HG02759 (cell line): ENCODE results near the gene PDZK1IP1.
"Not testable (repeated sequence)": the region's sequence is repeated elsewhere in the genome, so short reads cannot be mapped to it uniquely, and the experiment has no call there.

Experiments used
- ATAC-seq: cut with Tn5 transposase; IDR thresholded peaks from one replicate; pipeline ENCODE4 v1.9.1; 2021; ENCODE audit warnings: mild to moderate bottlenecking, moderate library complexity; ENCODE audit not compliant: unreplicated experiment

Gene PDZK1IP1

DNA sequence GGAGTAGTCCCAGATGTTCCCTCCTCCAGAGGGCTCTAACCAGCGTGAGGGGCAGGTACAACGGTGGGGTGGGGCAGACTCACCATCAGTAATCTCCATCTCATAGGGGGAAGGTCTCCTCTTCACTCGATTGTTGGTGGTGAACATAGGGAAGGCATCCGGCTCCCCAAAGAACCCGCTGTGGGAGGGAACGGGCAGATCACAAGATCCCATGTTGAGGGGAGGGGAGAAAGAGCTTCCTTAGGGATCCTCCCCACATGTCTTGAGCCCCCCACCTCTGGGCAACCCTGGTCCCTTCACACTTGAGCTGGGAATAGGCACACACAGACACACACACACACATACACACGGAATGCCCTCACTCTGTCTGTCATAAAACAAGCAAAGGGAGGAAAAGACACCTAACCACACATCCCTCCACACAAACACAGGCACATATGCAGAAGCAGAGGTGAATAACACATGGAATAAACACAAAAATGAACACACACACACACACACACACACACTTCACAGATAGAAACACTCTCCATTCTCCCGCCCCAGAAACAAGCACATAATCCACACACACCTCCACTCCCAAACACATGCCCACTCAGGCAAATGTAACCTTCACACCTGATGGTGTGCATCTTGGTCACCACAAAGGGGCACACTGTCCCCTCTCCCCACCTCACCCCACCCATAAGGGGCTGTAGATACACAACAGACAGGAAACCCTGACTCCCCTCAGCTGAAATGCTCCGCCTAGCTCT, 34.3 kb upstream of the PDZK1IP1 start:
- no peak for ATAC-seq

DNA sequence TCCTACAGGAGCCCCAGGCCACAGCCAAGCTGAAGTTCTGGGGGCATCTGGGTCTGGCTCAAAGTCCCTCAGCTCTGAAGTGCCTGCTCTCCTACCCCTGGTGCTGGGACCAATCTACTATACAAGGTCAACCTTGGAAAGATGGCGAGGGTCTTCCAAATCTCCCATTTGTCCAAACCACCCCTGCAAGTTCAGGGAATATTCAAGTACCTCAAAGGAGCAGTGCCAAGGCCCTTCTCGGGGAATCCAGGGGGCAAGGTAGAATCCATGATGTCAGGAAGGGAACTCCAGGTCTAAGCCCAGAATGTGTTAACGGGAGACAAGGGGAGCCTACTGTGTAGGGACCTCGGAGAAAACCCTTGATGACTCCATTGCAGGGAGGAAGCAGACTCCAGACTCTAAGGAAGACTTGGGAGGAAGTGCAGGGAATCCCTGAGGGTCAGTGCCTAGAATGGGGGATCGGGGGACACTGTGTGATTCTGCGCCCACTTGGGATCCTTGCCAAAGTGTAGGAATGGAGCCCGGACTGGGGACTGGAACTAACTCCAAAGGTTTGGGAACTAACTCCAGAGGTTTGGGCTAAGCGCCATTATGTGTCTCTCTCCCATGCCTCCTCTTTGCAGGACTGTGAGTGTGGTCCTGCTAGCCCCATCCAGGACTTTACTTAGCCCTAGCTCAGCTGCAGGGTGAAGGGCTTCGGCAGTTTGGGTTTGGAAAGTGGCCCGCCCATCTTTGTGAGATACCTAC, 33.5 kb upstream of the PDZK1IP1 start:
- ATAC-seq = no peak

DNA sequence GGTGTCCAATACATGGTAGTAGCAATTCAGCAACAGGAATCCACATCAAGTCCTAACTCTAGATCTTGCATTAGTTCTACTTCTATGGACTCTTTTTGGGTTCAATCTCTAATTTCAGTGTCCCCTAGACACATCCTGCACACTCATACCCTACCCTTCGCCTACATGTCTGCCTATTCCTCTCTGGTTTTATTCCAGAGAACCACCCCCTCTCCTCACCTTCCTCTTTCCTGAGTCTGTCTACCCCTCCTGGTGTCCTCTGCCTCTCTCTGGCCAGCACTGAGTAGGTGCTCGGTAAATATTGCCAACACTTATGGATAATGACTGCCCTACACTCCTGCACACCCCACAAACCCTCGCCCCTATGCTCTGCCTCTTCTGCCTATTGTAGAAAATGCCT, 32.6 kb upstream of the PDZK1IP1 start:
- no peak for ATAC-seq

DNA sequence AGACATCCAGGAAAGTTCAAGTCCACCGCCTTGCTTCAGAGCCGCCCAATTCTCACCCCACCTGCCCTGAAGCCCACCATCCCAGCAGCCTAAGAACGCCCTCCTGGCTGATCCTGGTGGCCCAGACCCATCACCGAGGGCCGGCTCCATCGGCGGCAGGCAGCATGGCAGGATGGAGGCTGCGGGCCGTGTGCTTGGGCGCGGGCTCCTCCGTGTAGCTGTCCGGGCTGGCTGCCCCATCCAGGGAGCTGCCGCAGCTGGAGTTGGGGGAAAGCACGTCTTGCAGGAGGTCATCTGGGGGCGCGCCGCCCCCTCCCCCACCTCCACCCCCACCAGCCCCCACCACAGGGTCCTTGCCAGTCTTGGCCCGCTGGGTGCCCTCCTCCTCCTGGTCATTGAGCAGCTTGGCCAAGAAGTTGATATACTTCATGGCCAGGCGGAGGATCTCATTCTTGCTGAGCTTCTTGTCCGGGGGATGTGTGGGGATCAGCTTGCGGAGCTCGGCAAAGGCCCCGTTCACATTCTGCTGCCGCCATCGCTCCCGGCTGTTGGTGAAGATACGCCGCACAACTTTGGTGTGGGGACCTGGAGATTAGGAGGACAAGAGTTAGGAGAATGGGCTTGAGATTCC, 29.9 kb upstream of the PDZK1IP1 start:
- ATAC-seq = no peak

DNA sequence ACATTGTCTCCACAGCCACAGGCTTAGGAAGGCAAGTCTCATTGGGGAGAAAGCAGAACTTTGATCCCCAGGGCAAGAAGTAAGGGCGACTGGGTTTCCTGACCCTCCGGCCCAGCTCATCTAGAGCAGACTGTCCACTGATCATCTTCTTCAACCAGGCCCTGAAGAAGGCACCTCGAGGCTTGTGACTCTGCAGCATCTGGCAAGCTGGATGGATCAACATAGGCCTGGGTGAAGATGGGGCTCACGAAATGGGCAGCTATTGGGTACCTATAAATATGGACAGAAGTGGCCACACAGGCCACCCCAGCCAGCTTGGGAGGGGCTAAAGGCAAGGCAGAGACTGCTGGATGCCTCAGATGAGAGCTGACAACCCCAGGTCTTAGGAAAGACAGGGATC, 29.2 kb upstream of the PDZK1IP1 start:
- no peak for ATAC-seq

DNA sequence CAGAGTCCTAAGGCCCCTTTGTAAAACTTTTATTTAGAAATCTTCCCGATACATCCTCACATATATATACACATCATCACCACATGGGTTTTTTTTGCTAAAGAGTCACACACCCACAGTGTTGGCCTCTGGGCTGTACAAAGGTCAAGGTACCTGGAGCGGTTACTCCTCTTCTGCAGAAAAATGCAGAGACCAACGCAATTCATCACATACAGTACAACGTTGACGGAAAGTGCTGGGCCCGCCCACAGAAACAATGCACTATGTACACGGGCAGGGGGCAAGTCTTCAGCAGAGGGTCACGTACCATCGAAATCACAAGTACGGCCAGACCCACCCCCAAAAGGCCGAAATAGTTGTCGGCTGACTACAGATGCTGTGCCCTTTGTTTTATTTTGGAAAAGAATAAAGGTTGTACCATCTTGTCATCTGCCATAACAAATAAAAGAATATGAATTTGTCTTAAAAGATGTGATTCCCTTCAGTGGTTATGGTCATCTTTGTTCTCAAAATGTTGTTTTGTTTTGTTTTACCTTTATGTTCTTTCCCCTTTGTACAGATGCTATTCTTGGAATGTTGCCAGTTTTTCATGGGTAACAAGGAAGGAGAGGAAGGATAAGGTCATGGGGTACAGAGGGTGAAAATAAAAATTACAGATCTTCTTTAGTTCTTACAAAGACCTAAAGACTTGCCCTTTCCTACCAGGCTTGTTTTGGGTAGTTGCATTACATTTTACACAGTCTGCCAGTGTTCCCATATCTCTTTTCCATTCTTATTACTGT, 26.6 kb upstream of the PDZK1IP1 start:
- no peak for ATAC-seq

DNA sequence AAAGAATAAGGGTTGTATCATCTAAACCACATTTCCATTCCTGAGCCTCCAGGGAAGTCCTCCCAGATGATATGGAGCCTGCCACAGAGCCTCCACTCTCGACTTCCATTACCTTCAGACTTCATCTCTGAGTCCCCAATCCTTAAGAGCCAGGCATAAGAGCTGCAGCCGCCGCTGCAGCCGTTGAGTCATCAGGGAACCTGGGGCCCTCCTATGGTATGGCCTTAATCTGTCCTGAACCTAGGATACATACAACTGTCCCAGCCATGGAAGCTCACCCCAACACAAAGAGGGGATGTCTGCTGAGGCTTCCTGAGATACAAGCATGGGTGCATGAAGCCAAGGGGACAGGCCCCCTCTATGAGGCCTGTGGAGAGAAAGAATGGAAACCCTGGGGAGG, 25.9 kb upstream of the PDZK1IP1 start:
- ATAC-seq = no peak

DNA sequence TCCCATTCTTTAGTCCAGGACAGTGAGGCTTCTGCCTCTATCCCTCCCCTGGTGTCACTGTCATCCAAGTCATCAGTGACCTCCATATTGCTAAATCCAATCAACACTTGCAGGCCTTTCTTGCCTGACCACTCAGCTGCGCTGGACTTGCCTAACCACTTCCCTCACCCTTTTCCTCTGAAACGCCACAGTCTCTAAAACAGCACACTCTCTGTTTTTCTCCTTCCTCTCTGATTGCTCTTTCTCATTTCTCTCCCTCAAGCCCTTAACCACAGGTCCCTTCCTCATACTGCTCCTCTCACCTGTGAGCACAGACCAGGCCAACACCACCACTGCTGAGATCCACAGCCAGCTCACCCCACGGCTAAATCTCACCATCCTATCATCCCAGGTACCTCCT, 24.7 kb upstream of the PDZK1IP1 start:
- no peak for ATAC-seq

DNA sequence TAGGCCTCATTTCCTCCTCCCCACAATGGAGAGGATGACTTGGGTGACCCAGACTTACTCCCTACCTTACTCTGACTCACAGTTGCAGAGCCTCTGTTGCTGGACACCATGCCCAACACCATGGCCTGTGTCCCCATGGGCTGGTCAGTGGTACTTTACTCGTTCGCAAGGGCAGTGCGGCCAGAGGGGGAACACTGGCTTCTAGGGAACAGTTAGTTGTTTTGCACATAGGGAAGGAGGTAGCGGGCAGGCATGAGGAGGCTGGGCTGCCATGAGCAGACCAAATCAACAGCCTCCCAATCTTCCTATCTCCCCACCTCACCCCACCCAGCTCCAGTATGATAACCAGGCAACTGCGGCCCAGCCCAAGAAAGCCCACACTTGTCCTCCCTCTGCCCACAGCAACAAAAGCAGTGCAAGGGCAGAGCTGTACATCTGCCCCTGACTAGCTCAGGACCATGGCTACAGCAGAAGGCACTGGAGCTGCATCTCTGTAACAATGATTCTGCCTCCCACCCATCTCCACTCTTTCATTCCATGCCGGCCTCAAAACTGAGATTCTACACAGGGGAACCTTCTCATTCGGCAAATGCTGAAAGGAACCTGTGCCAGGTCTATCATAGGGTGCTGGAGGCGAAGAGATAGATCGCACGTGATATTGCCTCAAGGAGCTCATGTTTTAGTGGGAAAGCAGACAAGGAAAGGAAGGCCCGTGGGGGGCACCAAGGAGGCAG, 23.6 kb upstream of the PDZK1IP1 start:
- ATAC-seq = no peak

DNA sequence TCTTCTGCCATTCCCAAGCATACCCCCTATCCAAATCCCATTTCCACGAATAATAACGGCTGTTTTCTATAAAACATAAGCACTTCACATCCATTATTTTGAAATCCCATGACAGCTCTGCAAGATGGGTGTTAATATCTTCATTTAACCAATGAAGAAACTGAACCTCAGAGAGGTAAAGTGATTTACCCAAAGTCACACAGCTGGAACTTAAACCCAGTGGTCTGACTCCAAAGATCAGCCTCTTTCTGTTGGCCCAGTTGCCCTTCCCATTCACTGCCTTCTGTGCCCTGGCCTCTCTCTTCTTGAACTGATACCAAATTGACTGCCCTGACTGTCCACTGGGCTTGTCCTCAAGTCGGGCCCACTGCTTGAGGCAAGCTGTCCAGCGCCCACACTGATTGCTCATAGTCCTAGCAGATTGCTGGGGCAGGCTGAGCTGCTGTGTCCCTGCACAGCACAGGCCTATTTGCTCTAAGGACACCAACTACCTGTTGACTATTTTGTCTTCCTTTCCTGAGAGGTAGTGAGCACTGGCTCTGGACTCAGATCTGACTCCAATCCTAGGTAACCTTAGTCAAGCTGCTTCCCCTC, 22.9 kb upstream of the PDZK1IP1 start:
- ATAC-seq = no peak

DNA sequence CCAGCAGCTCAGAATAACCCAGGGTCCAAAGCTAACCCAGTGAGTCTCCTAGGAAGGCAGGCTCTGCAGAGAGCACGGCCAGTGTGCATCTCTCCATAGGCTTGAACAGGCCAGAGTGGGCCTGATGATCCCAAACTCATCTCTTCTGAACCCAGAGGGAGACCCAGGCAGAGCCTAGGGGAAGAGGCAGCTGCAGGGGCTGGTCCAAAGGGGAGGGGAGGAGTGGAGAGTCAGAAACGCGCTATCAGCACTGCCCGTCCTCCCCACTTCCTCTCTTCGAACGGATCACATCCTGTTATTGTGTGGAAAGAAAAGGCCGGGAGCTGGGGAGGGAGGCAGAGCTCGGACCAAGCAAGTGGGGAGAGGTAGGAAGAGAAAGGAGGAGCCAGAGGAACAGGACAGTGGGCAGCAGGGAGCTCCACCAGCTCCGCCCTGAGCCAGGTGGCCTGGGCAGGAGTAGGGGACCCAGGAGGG, 22.0 kb upstream of the PDZK1IP1 start:
- ATAC-seq = no peak

DNA sequence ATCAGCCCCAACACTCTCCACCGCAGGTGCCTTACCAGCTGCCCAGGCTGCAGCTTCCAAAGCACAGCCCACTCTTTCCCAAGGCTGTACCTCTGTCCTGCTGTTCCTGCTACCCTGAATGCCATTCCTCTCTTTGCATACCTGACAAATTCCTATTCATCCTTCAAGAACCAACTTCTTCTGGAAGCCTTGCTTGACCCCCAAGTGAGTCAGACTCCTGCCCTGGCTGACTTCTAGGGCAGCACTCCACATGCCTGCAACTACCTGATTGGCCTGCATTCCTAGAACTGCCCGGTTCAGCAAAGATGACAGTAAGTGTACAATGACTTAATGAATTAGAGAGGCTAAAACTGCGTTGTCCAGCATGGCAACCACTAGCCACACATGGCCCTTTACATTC, 20.8 kb upstream of the PDZK1IP1 start:
- no peak for ATAC-seq

DNA sequence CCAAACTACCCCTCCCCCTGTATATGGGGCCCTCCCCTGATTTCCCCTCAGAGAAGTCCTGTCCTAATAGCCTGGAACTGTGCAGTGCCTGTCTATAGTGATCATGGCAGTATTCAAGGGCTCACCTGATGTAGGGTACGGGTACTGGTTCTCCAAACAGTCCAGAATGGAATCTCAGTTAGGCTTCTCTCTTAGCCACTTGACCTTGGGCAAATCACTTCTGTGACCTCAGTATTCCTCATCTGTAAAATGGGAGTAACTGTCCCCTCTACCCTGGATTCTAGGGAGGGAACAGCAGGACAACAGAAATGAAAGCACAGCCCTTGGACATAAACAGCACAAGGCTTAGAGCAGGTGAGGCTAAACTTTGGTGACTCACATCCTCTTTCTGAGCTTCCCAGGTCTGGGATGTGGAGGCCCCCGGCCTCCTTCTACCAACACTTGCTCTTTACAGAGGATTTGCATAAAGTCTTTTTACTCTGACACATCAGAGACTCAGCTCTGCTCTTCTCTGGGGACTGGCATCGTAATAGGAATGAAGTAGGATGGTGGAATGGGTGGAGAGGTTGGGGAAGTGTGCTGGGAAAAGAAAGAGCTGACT, 20.0 kb upstream of the PDZK1IP1 start:
- no peak for ATAC-seq

DNA sequence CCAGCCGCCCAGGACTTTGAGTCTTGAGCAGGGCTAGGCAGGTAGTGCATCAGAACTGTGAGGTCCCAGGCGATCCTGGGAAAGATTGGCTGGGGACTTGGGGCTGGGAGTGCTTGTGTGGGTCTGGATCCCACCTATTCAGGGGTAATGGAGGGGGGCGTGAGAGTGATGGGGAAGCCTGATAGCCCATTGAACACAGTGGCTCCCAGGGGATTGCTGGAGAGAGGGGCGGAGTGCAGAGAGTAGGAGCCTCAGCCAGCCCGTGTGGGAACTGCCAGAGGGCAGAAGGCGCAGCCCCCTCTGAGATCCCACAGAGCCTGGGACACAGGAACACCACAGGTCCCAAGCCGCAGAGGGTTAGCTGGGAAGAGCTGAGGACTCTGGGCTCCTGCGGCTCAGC, 19.3 kb upstream of the PDZK1IP1 start:
- ATAC-seq = no peak

DNA sequence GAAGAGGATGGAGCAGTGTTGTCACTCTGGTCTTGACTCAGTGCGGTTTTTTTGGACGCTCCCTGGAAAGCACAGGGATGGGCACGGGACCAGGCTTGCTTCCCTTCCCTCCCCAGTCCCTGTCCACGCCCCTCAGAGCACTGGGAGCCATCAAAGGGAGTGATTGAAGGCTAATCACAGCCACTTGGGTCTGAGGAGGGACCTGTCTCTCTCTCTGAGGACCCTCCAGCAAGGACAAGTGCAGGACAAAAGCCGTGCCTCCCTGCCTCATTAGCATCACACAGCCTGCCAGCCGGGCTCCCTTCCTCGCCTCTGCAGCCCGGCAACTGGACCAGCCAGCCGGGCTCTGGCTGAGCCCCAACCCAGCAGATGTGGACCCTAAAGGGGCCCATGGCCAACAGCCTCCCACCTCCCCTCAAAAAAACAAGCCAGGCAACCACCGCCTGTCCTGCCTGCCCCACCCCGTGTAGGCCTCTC, 18.6 kb upstream of the PDZK1IP1 start:
- ATAC-seq = no peak

DNA sequence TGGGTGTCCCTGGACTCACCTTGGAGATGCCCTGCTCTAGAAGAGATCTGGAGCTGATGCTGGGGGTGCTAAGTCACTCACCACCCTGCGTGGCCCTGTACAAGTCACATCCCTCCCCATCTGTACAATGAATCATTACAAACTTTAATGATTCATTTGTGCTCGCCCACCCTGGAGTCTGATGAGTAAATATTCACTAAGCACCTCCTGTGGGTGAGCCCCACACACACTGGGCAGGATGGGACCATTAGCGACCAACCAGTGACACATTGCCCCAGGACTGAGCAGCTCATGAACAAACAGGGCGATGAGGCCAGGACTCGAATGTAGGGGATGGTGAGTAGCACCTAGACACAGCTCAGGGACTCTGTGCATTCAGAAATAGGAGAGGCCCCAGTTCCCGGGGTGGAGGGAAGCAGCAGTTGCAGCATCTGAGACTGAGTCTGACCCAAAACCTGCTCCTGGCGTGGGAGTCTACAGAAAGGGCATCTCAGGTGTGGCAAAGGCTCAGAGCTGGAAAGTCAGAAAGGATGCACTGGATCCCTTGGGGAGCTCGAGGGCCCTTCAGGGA, 18.1 kb upstream of the PDZK1IP1 start:
- ATAC-seq = no peak

DNA sequence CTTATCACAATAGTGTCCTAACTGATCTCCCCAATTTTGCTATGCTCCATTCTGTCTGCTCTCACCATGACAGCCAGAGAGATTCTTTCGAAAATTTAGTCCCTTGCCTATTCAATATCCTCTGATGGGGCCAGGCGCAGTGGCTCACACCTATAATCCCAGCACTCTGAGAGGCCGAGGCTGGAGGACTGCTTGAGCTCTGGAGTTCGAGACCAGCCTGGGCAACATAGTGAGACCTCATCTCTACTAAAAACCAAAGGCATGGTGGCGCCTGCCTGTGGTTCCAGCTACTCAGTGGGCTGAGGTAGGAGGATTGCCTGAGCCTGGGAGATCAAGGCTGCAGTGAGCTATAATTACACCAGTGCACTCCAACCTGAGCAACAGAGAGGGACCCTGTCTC, 16.1 kb upstream of the PDZK1IP1 start:
- ATAC-seq = no peak

DNA sequence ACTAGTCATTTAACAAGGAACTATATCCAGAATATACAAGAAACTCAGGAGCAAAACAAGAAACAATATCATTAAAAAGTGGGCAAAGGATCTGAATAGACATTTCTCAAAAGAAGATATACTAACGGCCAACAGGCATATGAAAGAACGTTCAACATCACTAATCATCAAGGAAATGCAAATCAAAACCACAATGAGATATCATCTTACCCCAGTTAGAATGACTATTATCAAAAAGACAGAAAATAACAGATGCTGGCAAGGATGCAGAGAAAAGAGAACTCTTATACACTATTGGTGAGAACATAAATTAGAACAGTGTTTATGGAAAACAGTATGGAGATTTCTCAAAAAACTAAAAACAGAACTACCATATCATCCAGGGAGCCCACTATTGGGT, 13.7 kb upstream of the PDZK1IP1 start:
- ATAC-seq = not testable (repeated sequence)

DNA sequence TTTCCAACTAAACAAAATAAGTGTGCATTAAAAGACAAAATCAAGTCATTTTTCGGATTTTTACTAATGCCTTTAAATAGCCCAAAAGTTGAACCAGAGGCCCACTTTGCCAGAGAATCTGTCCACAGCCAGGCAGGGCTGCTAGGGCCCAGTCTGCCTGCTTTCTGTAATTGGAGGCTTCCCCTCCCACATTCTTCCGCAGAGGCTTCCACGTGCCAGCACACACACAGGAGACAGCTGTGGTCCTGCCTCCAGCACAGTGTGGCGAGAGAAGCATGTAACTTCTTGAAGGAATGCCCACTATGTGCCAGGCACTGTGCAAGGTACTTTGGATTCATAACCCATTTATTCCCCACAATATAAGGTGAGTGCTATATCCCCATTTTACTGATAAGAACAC, 11.3 kb upstream of the PDZK1IP1 start:
- ATAC-seq = no peak
